ENCODE results near the gene TOB1. TPM values are rescaled to one million over a fixed set of nuclear protein-coding genes. Genes with fewer than 3 reads are reported as not detected.

The TOB1 gene
- total and polyA plus RNA-seq, 2 experiments from 2014 or later = 8.4 to 93.8 TPM

DNA sequence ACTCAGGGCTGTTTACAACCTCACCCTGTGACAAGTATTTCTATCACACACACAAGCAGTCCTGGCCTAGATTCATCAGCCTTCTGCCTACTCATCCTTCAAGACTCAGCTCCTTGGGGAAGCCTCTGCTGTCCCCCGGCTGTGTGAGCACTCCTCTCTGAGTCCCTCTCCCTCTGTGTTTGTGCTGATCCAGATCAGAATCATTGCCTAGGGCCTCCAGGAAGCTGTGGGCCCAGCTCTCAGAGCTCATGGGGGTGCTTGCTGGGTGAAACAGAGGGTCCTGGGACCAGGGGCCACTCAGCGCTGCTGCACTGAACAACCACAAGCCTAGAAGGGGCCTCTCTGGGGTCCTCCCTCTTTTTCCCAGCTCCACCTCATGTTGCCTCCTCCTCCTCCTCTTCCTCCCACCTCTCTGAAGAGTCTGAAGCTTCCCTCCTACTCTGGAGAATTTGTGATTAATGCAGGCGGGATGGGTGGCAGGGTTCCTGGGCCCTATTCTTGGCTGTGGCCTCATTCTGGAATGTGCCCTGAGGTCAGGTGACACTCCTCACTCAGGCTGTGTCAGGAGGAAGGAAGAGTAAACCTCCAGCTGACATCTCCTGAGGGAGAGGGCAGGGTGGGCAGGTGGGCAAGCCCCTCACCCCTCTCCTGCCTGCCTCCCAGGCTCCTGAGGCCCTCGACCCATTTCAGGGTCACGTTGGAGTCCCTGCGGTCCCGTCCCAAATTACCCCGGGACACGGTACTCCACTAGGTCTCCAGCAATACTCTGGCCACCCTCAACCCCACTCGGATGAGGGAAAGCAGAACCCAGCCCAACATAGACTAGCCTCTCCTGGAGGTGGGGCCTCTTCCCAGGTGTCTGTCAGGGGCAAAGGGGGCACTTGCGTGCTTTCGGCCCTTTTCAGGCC, 20.7 kb downstream of the TOB1 start:
- no peaks in the 10 kb centered on the region for H3K9me3 ChIP-seq (ENCODE audit: low read depth)
- no peaks in the 10 kb centered on the region for H3K79me2 ChIP-seq (ENCODE audit: insufficient read depth)
- peak overlapping the region; percentile 78 for H2AFZ ChIP-seq
- H4K20me1 ChIP-seq (ENCODE audit: insufficient read depth) = no peaks in the 10 kb centered on the region
- TF ChIP-seq EZH2phosphoT487 (IDR thresholded peaks at IDR 0.05; ENCODE audit: insufficient read depth, low read depth) = no peak
- TF ChIP-seq EZH2 (IDR thresholded peaks at IDR 0.05; ENCODE audit: insufficient read depth, poor library complexity, severe bottlenecking) = no peak
- H3F3A ChIP-seq (ENCODE audit: insufficient read depth) = 0 out of 2 replicates have a peak, but pooled peaks cover 4% of the 10 kb centered on the region
- H3K27ac ChIP-seq = peak overlapping the region; percentile 93
- H3K4me1 ChIP-seq (ENCODE audit: insufficient read depth) = peaks cover 17% of the 10 kb centered on the region
- H3K4me3 ChIP-seq = no peak overlapping the region
- no peaks in the 10 kb centered on the region for H3K36me3 ChIP-seq (ENCODE audit: low read depth)
- peak overlapping the region; percentile 60 for H3K4me2 ChIP-seq (ENCODE audit: unreplicated experiment)
- peak overlapping the region; percentile 72 for H3K9ac ChIP-seq
- no peaks in the 10 kb centered on the region for H3K9me2 ChIP-seq (ENCODE audit: insufficient read depth)
- WGBS, 2 experiments (ENCODE audit: low coverage in 1 of 2, low lambda C conversion rate in 2 of 2, missing lambda C conversion rate in 2 of 2) = 77 to 79% methylated on average over 12 of the region's 12 CpGs
- in situ Hi-C loops (cut with MboI) = no loop called here
- H3K27me3 ChIP-seq (replicated peaks; ENCODE audit: insufficient read depth) = no peaks in the 10 kb centered on the region
- peak; percentile 90 for DNase-seq

DNA sequence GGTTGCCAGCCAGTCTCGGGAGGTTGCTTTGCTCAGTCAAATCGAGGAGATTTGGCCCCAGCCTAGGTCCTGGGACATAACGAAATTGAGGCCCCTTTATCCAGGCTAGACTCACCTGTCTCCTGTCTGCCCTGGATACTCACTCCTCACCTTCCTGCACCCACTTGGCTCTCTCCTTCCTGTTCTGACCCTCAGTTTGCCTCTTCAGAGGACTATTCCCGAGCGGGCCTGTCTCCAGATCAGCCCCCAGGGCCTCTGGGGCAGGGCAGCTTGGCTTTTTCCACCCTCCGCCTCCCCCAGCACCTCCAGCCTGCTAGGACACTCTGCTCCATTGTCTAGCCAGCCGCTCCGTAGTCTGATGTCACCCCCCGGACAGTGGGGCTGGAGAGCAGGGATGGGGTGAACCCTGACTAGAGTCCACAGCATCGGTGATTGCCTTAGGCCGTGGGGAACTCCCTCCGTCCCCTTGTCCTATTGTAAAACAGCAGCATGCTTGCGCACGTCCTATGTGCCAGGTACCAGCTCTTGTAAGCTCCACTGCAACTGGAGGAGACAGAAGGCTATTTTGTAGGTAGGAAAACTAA, 21.9 kb downstream of the TOB1 start:
- H3K4me1 ChIP-seq (ENCODE audit: insufficient read depth) = peaks cover 17% of the 10 kb centered on the region
- no peaks in the 10 kb centered on the region for H3K27me3 ChIP-seq (replicated peaks; ENCODE audit: insufficient read depth)
- DNase-seq = no peak
- no peaks in the 10 kb centered on the region for H3K79me2 ChIP-seq (ENCODE audit: insufficient read depth)
- H3K9me2 ChIP-seq (ENCODE audit: insufficient read depth) = no peaks in the 10 kb centered on the region
- 0 out of 2 replicates have a peak, but pooled peaks cover 4% of the 10 kb centered on the region for H3F3A ChIP-seq (ENCODE audit: insufficient read depth)
- no peaks in the 10 kb centered on the region for H3K9me3 ChIP-seq (ENCODE audit: low read depth)
- no peak overlapping the region for H3K9ac ChIP-seq
- 89 to 91% methylated on average over 14 of the region's 14 CpGs for WGBS, 2 experiments (ENCODE audit: low coverage in 1 of 2, low lambda C conversion rate in 2 of 2, missing lambda C conversion rate in 2 of 2)
- no peak overlapping the region for H3K4me2 ChIP-seq (ENCODE audit: unreplicated experiment)
- H3K36me3 ChIP-seq (ENCODE audit: low read depth) = no peaks in the 10 kb centered on the region
- no peaks in the 10 kb centered on the region for H4K20me1 ChIP-seq (ENCODE audit: insufficient read depth)
- TF ChIP-seq EZH2phosphoT487 (IDR thresholded peaks at IDR 0.05; ENCODE audit: insufficient read depth, low read depth) (no peak), EZH2 (IDR thresholded peaks at IDR 0.05; ENCODE audit: insufficient read depth, poor library complexity, severe bottlenecking) (no peak)
- in situ Hi-C loops (cut with MboI) = no loop called here
- no peak overlapping the region for H2AFZ ChIP-seq
- no peak overlapping the region for H3K4me3 ChIP-seq
- H3K27ac ChIP-seq = peak overlapping the region; percentile 93; the same call in 1 of the 2 replicates

DNA sequence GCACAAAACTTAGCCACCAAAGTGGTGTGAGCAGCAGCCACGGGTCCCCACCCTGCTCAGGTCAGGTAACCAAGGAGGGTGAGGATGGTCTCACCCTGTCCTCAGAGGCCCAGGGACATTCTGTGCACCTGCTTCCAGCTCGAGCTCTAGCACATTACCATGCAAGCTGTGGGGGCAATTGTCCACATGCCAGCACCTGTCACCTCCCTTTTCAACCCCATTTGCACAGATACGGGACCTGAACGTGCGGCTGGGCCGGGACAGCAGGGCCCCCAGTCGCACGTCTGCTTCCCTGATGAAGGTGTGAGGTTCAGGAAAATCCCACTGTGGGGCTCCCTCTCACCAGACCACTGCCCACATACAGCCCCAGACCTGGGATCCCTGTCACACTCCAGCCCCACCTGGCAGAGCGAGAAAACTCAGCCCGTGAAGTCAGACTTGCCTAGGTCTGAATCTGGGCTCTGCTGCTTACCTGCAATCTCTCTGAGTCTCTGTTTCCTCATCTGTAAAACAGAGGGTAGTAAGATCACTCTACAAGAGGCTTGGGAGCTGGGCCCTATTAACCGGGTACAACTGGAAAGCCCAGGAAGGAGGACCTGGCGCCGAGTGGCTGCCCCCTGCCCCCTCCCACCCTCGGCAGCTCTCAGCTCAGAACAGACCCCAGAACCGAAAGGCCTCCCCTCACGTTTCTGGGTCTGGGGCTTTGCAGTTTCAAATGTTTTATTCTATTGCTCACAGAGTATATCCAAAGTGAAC, 22.8 kb downstream of the TOB1 start:
- WGBS, 2 experiments (ENCODE audit: low coverage in 1 of 2, low lambda C conversion rate in 2 of 2, missing lambda C conversion rate in 2 of 2) = 79 to 82% methylated on average over 16 of the region's 16 CpGs
- no peaks in the 10 kb centered on the region for H3K36me3 ChIP-seq (ENCODE audit: low read depth)
- H3F3A ChIP-seq (ENCODE audit: insufficient read depth) = 0 out of 2 replicates have a peak, but pooled peaks cover 4% of the 10 kb centered on the region
- H2AFZ ChIP-seq = no peak overlapping the region
- no peak overlapping the region for H3K27ac ChIP-seq
- peaks cover 17% of the 10 kb centered on the region for H3K4me1 ChIP-seq (ENCODE audit: insufficient read depth)
- H3K79me2 ChIP-seq (ENCODE audit: insufficient read depth) = no peaks in the 10 kb centered on the region
- no peaks in the 10 kb centered on the region for H3K27me3 ChIP-seq (replicated peaks; ENCODE audit: insufficient read depth)
- no peak overlapping the region for H3K4me3 ChIP-seq
- H3K9ac ChIP-seq = no peak overlapping the region
- no peaks in the 10 kb centered on the region for H4K20me1 ChIP-seq (ENCODE audit: insufficient read depth)
- no peaks in the 10 kb centered on the region for H3K9me2 ChIP-seq (ENCODE audit: insufficient read depth)
- H3K4me2 ChIP-seq (ENCODE audit: unreplicated experiment) = no peak overlapping the region
- no peak for TF ChIP-seq EZH2phosphoT487 (IDR thresholded peaks at IDR 0.05; ENCODE audit: insufficient read depth, low read depth)
- TF ChIP-seq EZH2 (IDR thresholded peaks at IDR 0.05; ENCODE audit: insufficient read depth, poor library complexity, severe bottlenecking) = no peak
- DNase-seq = no peak
- no peaks in the 10 kb centered on the region for H3K9me3 ChIP-seq (ENCODE audit: low read depth)
- in situ Hi-C loops (cut with MboI) = no loop called here

DNA sequence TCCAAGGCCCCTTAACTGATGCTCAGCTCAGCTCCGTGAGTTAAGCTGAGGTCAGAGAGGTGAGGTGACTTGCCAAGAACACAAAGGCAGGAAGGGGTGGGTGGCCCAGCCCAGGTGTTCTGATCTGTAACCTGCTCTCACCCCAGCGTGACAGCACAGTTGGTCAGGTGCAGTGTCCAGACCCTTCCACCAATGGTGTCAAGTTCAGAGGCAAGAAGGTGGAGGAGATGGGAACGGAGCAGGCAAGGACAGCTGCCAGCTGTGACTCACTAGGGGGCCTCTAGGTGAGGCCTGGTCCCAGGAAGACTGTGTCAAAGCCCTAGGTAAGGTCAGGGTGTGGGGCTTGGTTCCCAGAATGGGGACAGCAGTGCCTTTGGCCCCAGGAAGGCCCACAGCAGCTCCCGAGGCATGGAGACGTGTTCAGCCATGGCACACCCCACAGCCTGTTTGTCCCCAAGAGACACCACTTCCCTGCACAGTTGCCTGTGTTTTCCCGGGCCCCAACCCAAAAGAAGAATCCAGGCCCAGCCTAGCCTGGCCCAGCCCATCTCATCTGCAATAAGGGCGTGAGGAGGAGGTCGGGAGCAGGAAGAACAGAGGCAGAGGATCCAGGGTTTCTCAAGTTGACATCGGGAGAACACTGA, 23.5 kb downstream of the TOB1 start:
- no peaks in the 10 kb centered on the region for H3K9me3 ChIP-seq (ENCODE audit: low read depth)
- no peaks in the 10 kb centered on the region for H4K20me1 ChIP-seq (ENCODE audit: insufficient read depth)
- no peak overlapping the region for H3K27ac ChIP-seq
- no peak overlapping the region for H2AFZ ChIP-seq
- no peak overlapping the region for H3K4me3 ChIP-seq
- no peaks in the 10 kb centered on the region for H3K9me2 ChIP-seq (ENCODE audit: insufficient read depth)
- in situ Hi-C loops (cut with MboI) = no loop called here
- H3K36me3 ChIP-seq (ENCODE audit: low read depth) = no peaks in the 10 kb centered on the region
- DNase-seq = no peak
- H3K9ac ChIP-seq = no peak overlapping the region
- 46 to 60% methylated on average over 8 to 9 of the region's 9 CpGs for WGBS, 2 experiments (ENCODE audit: low coverage in 1 of 2, low lambda C conversion rate in 2 of 2, missing lambda C conversion rate in 2 of 2)
- peaks cover 17% of the 10 kb centered on the region for H3K4me1 ChIP-seq (ENCODE audit: insufficient read depth)
- no peaks in the 10 kb centered on the region for H3K79me2 ChIP-seq (ENCODE audit: insufficient read depth)
- 0 out of 2 replicates have a peak, but pooled peaks cover 4% of the 10 kb centered on the region for H3F3A ChIP-seq (ENCODE audit: insufficient read depth)
- no peak overlapping the region for H3K4me2 ChIP-seq (ENCODE audit: unreplicated experiment)
- no peak for TF ChIP-seq EZH2phosphoT487 (IDR thresholded peaks at IDR 0.05; ENCODE audit: insufficient read depth, low read depth)
- no peak for TF ChIP-seq EZH2 (IDR thresholded peaks at IDR 0.05; ENCODE audit: insufficient read depth, poor library complexity, severe bottlenecking)
- H3K27me3 ChIP-seq (replicated peaks; ENCODE audit: insufficient read depth) = no peaks in the 10 kb centered on the region
